Tibial artery (tissue), 4 donors: ENCODE results near the gene PPP1R12C.
A peak's percentile ranks its signal among the peaks of the same experiment; 100 is the strongest.

ENCODE experiments used
- DNase-seq, 2 donors: peaks; one replicate each; pipeline ENCODE4 v3.0.0-alpha.2; 2019
- H3K27ac ChIP-seq, 2 donors: fragments of 200-600 bp; sonication (generic) in 1 of 2; 1 replicate in 1 of 2; 2 replicates in 1 of 2; pipeline ENCODE4 v1.5.1; 2018 to 2019; ENCODE audit warnings: mild to moderate bottlenecking in 1 of 2
- H3K27me3 ChIP-seq, 2 donors: fragments of 200-600 bp; sonication (generic) in 1 of 2; one replicate each; pipeline versions ENCODE4 v1.5.1 to v1.6.0; 2016 to 2019
- H3K36me3 ChIP-seq, 3 donors: fragments of 200-600 bp; sonication (generic) in 2 of 3; one replicate each; pipeline ENCODE4 v1.5.1; 2016 to 2019; ENCODE audit warnings: mild to moderate bottlenecking in 2 of 3
- H3K4me1 ChIP-seq, 4 donors: fragments of 200-600 bp; sonication (generic) in 2 of 4; 1 replicate in 3 of 4; 2 replicates in 1 of 4; pipeline ENCODE4 v1.5.1; 2016 to 2019
- H3K4me3 ChIP-seq, 2 donors: fragments of 200-600 bp; sonication (generic) in 1 of 2; 1 replicate in 1 of 2; 2 replicates in 1 of 2; pipeline ENCODE4 v1.5.1; 2018 to 2019; ENCODE audit warnings: mild to moderate bottlenecking in 2 of 2
- H3K9me3 ChIP-seq, 3 donors: fragments of 200-600 bp; sonication (generic) in 1 of 3; one replicate each; pipeline ENCODE4 v1.5.1; 2016 to 2019
- intact Hi-C: fragments of 100-400 bp; cut with DNase I; formaldehyde crosslinking; loops from one replicate; pipeline ENCODE4 v1.15.0; 2023; ENCODE audit warnings: low total_unique reads
- TF ChIP-seq, protein P1 (sequence below), 2 experiments: fragments of 200-600 bp in 1 of 2; fragments of 450-650 bp in 1 of 2; IDR thresholded peaks; one replicate each; pipeline ENCODE4 v1.5.1; 2017 to 2019; ENCODE audit warnings: antibody characterized with exemption in 2 of 2, mild to moderate bottlenecking in 1 of 2, moderate library complexity in 1 of 2

The PPP1R12C gene

DNA sequence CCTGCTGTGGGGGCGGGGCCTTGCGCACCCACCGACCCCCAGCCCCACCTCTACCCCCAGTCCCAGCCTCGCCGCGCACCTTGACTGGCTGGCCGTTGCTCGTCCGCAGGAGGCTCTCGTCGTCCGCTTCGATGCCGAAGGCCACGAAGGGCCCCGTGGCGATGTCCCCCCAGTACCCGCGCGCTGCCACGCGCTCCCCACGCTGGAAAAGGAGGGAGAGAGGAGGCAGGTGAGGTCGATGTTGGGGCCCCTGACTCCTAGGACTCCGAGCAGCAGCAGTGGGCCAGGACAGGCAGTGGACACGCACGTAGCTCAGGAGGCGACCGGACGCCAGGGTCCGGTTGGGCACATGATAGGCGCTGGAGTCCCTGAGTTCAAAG is 43.5 kb upstream of the PPP1R12C start:
- DNase-seq: no peak
- no peaks in the 10 kb centered on the region for H3K9me3 ChIP-seq
- peaks cover 0 to 15% (median 2%) of the 10 kb centered on the region in 4 donors for H3K4me1 ChIP-seq
- peaks cover 0 to 90% of the 10 kb centered on the region in 2 donors for H3K27me3 ChIP-seq
- intact Hi-C loops: no loop called here
- H3K4me3 ChIP-seq: no peak overlapping the region
- no peaks in the 10 kb centered on the region for H3K36me3 ChIP-seq
- no peak overlapping the region for H3K27ac ChIP-seq
- TF ChIP-seq, protein P1, sequence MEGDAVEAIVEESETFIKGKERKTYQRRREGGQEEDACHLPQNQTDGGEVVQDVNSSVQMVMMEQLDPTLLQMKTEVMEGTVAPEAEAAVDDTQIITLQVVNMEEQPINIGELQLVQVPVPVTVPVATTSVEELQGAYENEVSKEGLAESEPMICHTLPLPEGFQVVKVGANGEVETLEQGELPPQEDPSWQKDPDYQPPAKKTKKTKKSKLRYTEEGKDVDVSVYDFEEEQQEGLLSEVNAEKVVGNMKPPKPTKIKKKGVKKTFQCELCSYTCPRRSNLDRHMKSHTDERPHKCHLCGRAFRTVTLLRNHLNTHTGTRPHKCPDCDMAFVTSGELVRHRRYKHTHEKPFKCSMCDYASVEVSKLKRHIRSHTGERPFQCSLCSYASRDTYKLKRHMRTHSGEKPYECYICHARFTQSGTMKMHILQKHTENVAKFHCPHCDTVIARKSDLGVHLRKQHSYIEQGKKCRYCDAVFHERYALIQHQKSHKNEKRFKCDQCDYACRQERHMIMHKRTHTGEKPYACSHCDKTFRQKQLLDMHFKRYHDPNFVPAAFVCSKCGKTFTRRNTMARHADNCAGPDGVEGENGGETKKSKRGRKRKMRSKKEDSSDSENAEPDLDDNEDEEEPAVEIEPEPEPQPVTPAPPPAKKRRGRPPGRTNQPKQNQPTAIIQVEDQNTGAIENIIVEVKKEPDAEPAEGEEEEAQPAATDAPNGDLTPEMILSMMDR (IDR thresholded peaks at IDR 0.05): no peak

- peaks cover 0 to 13% (median 3%) of the 10 kb centered on the region in 4 donors for H3K4me1 ChIP-seq
- no peak overlapping the region for H3K27ac ChIP-seq
- no peaks in the 10 kb centered on the region for H3K9me3 ChIP-seq
- intact Hi-C loops: no loop called here
- H3K27me3 ChIP-seq: peaks cover 0 to 88% of the 10 kb centered on the region in 2 donors
- DNase-seq: peak; percentile 58 to 78
- no peaks in the 10 kb centered on the region for H3K36me3 ChIP-seq
- no peak overlapping the region for H3K4me3 ChIP-seq
- TF ChIP-seq, protein P1 (IDR thresholded peaks at IDR 0.05): peak; percentile 47 to 48
These were observed 42.9 kb upstream of the PPP1R12C start for GRCh38 chr19:55160128-55160985.

- intact Hi-C loops: no loop called here
- peaks cover 0 to 89% of the 10 kb centered on the region in 2 donors for H3K27me3 ChIP-seq
- H3K4me3 ChIP-seq: no peak overlapping the region
- H3K9me3 ChIP-seq: no peaks in the 10 kb centered on the region
- no peak overlapping the region for H3K27ac ChIP-seq
- H3K36me3 ChIP-seq: no peaks in the 10 kb centered on the region
- H3K4me1 ChIP-seq: peaks cover 0 to 13% (median 3%) of the 10 kb centered on the region in 4 donors
- no peak for DNase-seq
- TF ChIP-seq, protein P1 (IDR thresholded peaks at IDR 0.05): no peak
These were observed 41.7 kb upstream of the PPP1R12C start for GRCh38 chr19:55158848-55159749.

DNA sequence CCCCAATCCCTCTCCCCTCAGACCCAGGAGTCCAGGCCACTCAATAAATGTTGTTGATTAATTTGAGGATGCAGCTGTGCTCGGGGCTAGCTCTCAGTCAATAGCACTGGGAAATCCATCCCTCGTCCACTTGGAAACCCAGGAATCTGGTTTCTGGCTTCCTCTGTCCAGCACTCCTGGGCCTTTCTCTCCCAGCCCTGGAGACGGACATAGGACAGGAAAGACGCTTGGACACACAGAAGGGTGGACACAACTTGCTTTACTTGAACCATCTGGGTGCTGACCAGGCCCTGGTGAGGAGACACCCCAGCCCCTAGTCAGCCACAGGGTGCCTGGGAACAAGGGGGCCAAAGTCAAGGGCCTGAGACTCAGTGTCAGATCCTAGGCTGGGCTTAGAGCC is 41.0 kb upstream of the PPP1R12C start:
- Histone ChIP-seq H3K9me3 (no peaks in the 10 kb centered on the region), H3K36me3 (no peaks in the 10 kb centered on the region), H3K27ac (no peak overlapping the region), H3K27me3 (peaks cover 0 to 89% of the 10 kb centered on the region in 2 donors), H3K4me1 (peaks cover 0 to 13% (median 3%) of the 10 kb centered on the region in 4 donors), H3K4me3 (no peak overlapping the region)
- DNase-seq: no peak
- intact Hi-C loops: no loop called here
- TF ChIP-seq, protein P1 (IDR thresholded peaks at IDR 0.05): no peak

DNA sequence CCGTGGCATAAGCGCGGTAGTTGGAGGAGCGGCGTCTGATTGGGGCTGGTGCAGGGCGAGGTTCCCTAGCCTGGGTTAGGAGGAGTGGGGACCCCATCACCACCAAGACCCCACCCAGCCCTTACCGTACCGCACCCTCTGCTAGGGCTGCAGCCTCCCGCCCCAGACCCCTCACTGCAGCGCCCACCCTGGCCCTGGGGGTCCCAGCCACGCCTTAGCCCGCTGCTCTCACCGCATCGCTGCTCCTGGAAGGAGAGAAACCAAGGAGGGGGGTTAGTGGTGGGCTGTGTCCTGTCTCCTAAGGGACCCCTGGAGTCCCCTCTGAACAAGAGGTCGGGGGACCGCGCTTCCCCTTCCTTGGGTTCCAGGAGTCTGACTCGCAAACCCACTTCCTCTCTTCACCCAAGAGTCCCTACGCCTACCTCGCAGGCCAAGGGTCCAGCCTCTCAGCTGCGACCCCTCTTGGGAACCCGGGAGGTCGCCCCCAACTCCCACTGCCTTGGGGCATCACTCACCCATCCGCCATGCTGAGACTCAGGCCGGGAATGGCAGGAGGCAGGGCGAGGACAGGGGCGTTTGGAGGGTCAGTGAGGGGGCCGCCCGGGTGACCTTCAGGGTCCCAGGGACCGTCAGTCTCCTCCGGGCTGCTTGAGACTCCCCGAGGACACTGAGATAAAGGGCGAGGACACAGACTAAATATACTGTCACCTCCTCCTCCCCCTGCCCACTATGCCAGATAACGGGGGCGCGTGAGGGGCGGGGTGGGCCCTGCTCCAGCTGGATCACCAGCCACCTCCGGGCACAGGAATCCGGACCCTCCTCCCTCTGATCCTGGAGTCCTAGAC is 39.8 kb upstream of the PPP1R12C start, which contains the start of gene TNNI3:
TSS of gene TNNI3 (minus strand) at position 669 of the 845 bp plus-strand sequence. CDS start at position 526, 143 bp downstream.
- no peak within 1 kb of the TSS for H3K4me3 ChIP-seq
- no peaks in the 10 kb centered on the region for H3K9me3 ChIP-seq
- intact Hi-C loops: no loop called here
- TF ChIP-seq, protein P1 (IDR thresholded peaks at IDR 0.05): no peak
- no peak within 1 kb of the TSS for H3K27ac ChIP-seq
- H3K36me3 ChIP-seq: no peaks in the 10 kb centered on the region
- DNase-seq: no peak
- H3K27me3 ChIP-seq: peaks cover 0 to 90% of the 10 kb centered on the region in 2 donors
- H3K4me1 ChIP-seq: peaks cover 0 to 13% (median 3%) of the 10 kb centered on the region in 4 donors
